Stomach (tissue), 9 donors: ENCODE data around the gene ARFGEF3. TPM values are rescaled to one million over a fixed set of nuclear protein-coding genes. Genes with fewer than 3 reads are reported as not detected.

Source experiments
- DNase-seq, 2 donors: peaks; one replicate each; pipeline versions ENCODE4 v3.0.0 to v3.0.0-alpha.2; 2013 to 2019
- H3K27ac ChIP-seq, 5 donors: fragments of 200-600 bp in 4 of 5; sonication (generic) in 4 of 5; one replicate each; pipeline ENCODE4 v1.5.1; 2013 to 2019; ENCODE audit warnings: mild to moderate bottlenecking in 1 of 5, moderate library complexity in 1 of 5
- H3K27me3 ChIP-seq, 3 donors: fragments of 200-600 bp; sonication (generic); one replicate each; pipeline ENCODE4 v1.5.1; 2017 to 2019; ENCODE audit warnings: mixed run types in 1 of 3
- H3K36me3 ChIP-seq, 4 donors: fragments of 200-600 bp; sonication (generic); 1 replicate in 3 of 4; 2 replicates in 1 of 4; pipeline ENCODE4 v1.5.1; 2016 to 2019
- H3K4me1 ChIP-seq, 4 donors: fragments of 200-600 bp; sonication (generic); one replicate each; pipeline ENCODE4 v1.5.1; 2016 to 2019
- H3K4me3 ChIP-seq, 4 donors: fragments of 200-600 bp; sonication (generic) in 3 of 4; one replicate each; pipeline ENCODE4 v1.5.1; 2016 to 2019; ENCODE audit warnings: mild to moderate bottlenecking in 1 of 4
- H3K9me3 ChIP-seq, 4 donors: fragments of 200-600 bp; sonication (generic); one replicate each; pipeline ENCODE4 v1.5.1; 2016 to 2019
- EP300 ChIP-seq: sonication (generic); formaldehyde crosslinking; IDR thresholded peaks from one replicate; pipeline ENCODE4 v1.6.1; 2017; ENCODE audit warnings: antibody characterized with exemption
- POLR2A ChIP-seq, 4 donors: fragments of 450-650 bp; IDR thresholded peaks; one replicate each; pipeline ENCODE4 v1.6.1; 2016; ENCODE audit warnings: antibody characterized with exemption in 4 of 4, control low read depth in 2 of 4, mild to moderate bottlenecking in 1 of 4, moderate library complexity in 1 of 4
- POLR2AphosphoS5 ChIP-seq, 3 donors: sonication (generic); formaldehyde crosslinking; IDR thresholded peaks; one replicate each; pipeline ENCODE4 v1.6.1; 2016; ENCODE audit warnings: antibody characterized with exemption in 3 of 3
- WGBS, 5 donors: extraction: QIAGEN DNeasy Blood & Tissue Kit in 3 of 5; methylation state at CpG; one replicate each; pipeline versions ENCODE4 v1.1.5 to v1.1.7; 2013 to 2018; 5-methylcytosine and 5-hydroxymethylcytosine counted together
- intact Hi-C: fragments of 100-400 bp; cut with DNase I; formaldehyde crosslinking; loops from one replicate; pipeline ENCODE4 v1.15.1; 2023; ENCODE audit warnings: low total_unique reads
- polyA plus RNA-seq, 3 donors: library from polyadenylated mRNA; stranded (reverse); fragments of 200-250 nt; gene quantifications; one replicate each; pipeline ENCODE4 v1.2.3, GENCODE V29; 2013
- total RNA-seq, 5 donors: library from RNA; depleted of rRNA; stranded (reverse); fragments of >200 nt; gene quantifications; one replicate each; pipeline versions ENCODE4 v1.1.0 to v1.2.3, GENCODE V29; 2014 to 2016
- TF ChIP-seq, protein P1 (sequence below), 7 experiments: fragments of 450-650 bp in 4 of 7; fragments of 200-600 bp in 3 of 7; sonication (generic) in 3 of 7; IDR thresholded peaks; one replicate each; pipeline ENCODE4 v1.5.1; 2016 to 2019; ENCODE audit warnings: antibody characterized with exemption in 7 of 7, control low read depth in 2 of 7, mild to moderate bottlenecking in 1 of 7
- donor health status: healthy with polysubstance abuse.
- donor health status: Bipolar disorder and iron deficiency.
- donor health status: healthy.

ARFGEF3 gene
- total and polyA plus RNA-seq, 8 donors = 3.2 to 44.6 (median 13.2) TPM

DNA sequence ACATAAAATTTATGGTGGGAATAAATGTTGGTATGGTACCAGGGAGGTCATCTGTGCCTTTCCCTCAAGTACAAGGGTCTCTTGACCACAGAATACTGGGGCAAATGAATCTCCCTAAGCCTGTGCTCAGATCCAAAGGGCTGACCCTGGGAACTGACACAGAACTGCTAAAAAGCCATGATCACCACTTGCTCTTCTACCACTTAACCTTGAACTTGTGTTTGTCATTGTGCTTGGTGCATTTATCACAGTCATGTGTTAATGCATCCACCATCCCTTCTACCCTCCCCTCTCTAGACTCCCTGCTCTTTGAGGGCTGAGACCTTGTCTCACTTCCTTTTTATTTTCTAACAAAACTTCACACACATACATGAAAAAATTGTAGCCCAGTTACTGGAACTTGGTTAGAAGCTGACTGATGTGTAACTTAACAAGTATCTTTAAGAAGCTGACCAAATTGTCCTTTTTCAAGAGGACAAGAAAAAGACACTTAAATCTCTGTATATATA is 102.7 kb downstream of the ARFGEF3 start:
- no peak overlapping the region for H3K4me3 ChIP-seq
- H3K9me3 ChIP-seq = no peaks in the 10 kb centered on the region
- H3K27me3 ChIP-seq = no peaks in the 10 kb centered on the region
- intact Hi-C loops = no loop called here
- peaks cover 0 to 19% (median 12%) of the 10 kb centered on the region in 4 donors for H3K36me3 ChIP-seq
- no peak for DNase-seq
- TF ChIP-seq POLR2AphosphoS5 (IDR thresholded peaks at IDR 0.05) (no peak), EP300 (no peak), POLR2A (IDR thresholded peaks at IDR 0.05) (no peak)
- TF ChIP-seq, protein P1, sequence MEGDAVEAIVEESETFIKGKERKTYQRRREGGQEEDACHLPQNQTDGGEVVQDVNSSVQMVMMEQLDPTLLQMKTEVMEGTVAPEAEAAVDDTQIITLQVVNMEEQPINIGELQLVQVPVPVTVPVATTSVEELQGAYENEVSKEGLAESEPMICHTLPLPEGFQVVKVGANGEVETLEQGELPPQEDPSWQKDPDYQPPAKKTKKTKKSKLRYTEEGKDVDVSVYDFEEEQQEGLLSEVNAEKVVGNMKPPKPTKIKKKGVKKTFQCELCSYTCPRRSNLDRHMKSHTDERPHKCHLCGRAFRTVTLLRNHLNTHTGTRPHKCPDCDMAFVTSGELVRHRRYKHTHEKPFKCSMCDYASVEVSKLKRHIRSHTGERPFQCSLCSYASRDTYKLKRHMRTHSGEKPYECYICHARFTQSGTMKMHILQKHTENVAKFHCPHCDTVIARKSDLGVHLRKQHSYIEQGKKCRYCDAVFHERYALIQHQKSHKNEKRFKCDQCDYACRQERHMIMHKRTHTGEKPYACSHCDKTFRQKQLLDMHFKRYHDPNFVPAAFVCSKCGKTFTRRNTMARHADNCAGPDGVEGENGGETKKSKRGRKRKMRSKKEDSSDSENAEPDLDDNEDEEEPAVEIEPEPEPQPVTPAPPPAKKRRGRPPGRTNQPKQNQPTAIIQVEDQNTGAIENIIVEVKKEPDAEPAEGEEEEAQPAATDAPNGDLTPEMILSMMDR (IDR thresholded peaks at IDR 0.05) = no peak
- H3K27ac ChIP-seq = peak overlapping the region in 1 of 5 donors; percentile 24
- peaks cover 3 to 12% (median 9%) of the 10 kb centered on the region in 4 donors for H3K4me1 ChIP-seq

DNA sequence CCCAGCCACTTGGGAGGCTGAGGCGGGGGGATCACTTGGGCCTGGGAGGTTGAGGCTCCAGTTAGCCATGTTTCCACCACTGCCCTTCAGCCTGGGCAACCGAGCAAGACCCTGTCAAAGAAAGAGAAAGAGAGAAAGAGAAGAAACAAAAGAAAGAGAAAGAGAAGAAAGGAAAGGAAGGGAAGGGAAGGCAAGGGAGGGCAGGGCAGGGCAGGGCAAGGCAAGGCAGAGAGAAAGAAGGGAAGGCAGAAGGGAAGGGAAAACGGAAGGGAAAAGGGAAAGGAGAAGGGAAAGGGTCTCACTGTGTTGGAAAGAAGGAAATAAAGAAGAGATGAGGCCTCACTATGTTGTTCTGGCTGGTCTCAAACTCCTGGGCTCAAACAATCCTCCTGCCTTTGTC is 104.4 kb downstream of the ARFGEF3 start:
- TF ChIP-seq POLR2A (IDR thresholded peaks at IDR 0.05) (no peak), EP300 (no peak), POLR2AphosphoS5 (IDR thresholded peaks at IDR 0.05) (no peak)
- TF ChIP-seq, protein P1 (IDR thresholded peaks at IDR 0.05) = no peak
- H3K4me1 ChIP-seq = peaks cover 0 to 12% (median 5%) of the 10 kb centered on the region in 4 donors
- H3K27me3 ChIP-seq = no peaks in the 10 kb centered on the region
- H3K27ac ChIP-seq = no peak overlapping the region
- 82 to 92% (median 87%) methylated on average over 3 of the region's 3 CpGs for WGBS, 5 donors
- no peak overlapping the region for H3K4me3 ChIP-seq
- DNase-seq = no peak
- H3K36me3 ChIP-seq = peaks cover 0 to 22% (median 12%) of the 10 kb centered on the region in 4 donors
- intact Hi-C loops = no loop called here
- H3K9me3 ChIP-seq = no peaks in the 10 kb centered on the region

DNA sequence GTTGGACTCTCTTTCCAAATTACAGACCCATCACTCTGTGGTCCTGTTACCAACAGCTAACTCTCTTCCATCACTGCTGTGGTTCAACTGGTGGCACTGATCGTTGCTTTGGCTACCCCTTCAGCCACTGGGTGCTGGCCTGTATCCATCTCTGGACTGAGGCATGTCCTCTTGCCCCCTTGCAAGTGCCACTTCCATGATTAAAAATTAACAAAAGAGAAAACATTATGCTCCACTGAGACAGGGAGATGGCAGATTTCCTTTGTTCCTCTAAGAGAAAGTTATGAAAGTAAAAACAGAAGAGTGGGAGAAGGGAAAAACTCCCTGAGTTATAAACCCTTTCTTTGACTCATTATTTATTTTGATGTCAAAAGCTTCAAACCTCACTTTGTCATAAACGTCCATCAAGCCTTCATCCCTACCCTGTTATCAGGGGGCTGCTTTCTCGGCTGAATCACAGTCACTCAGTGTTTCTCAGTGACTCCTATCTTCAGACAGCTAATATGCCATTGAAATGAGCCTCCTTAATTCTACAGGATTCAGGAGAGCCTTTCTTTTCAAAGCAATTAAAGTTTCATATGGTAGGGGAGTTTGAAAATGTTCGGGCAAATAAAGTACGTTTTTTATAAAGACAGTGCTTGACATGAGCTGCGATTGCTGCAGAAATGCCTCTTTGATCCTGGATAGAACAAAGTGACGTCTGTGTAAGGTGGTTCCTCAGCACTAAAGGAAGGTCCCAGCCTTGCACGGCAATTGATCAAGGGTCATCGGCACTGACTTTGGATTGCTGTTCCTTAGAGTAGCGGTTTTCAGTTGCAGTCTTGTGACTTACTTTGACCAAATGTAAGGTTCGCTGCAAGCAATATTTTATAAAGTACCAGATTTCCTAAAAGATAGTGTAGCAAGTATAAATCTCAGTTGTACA is 106.5 kb downstream of the ARFGEF3 start:
- Histone ChIP-seq H3K4me1 (peaks cover 6 to 20% (median 15%) of the 10 kb centered on the region in 4 donors), H3K4me3 (no peak overlapping the region), H3K36me3 (peaks cover 0 to 12% (median 3%) of the 10 kb centered on the region in 4 donors), H3K27me3 (no peaks in the 10 kb centered on the region), H3K27ac (peak overlapping the region in 3 of 5 donors; percentile 6 to 51 (median 46)), H3K9me3 (no peaks in the 10 kb centered on the region)
- no peak for TF ChIP-seq EP300
- WGBS, 5 donors = 47 to 73% (median 56%) methylated on average over 11 of the region's 11 CpGs
- intact Hi-C loops = no loop called here
- no peak for DNase-seq

- no peak overlapping the region for H3K4me3 ChIP-seq
- 93 to 100% (median 97%) methylated on average over 1 of the region's 1 CpG for WGBS, 5 donors
- intact Hi-C loops = no loop called here
Observed at GRCh38 chr6:138271451-138271850, 109.7 kb downstream of the ARFGEF3 start.

More at GRCh38 chr6:138271451-138271850, 109.7 kb downstream of the ARFGEF3 start:
- Histone ChIP-seq H3K4me1 (peaks cover 6 to 23% (median 15%) of the 10 kb centered on the region in 4 donors), H3K36me3 (peaks cover 0 to 4% (median 0%) of the 10 kb centered on the region in 4 donors), H3K9me3 (no peaks in the 10 kb centered on the region), H3K27me3 (no peaks in the 10 kb centered on the region), H3K27ac (peak overlapping the region in 2 of 5 donors; percentile 70 to 72)
- DNase-seq = no peak
- no peak for TF ChIP-seq POLR2A (IDR thresholded peaks at IDR 0.05)
- TF ChIP-seq, protein P1 (IDR thresholded peaks at IDR 0.05) = no peak
- no peak for TF ChIP-seq POLR2AphosphoS5 (IDR thresholded peaks at IDR 0.05)
- no peak for TF ChIP-seq EP300
